Measurements from ENCODE around the gene DNAJC5G. TPM values are rescaled to one million over a fixed set of nuclear protein-coding genes. Genes with fewer than 3 reads are reported as not detected.

Gene DNAJC5G
- total RNA-seq, 1 donor from 2014 or later, result not detected

GRCh38 chr2:27241761-27242613 is 33.2 kb upstream of the DNAJC5G start:
- Mint-ChIP-seq H3K36me3 (ENCODE audit: low read depth) (peaks cover 9% of the 10 kb centered on the region), H3K27ac (ENCODE audit: unreplicated experiment) (no peak overlapping the region), H3K4me1 (no peaks in the 10 kb centered on the region), H3K4me3 (no peak overlapping the region), H3K27me3 (ENCODE audit: low read depth) (no peaks in the 10 kb centered on the region), H3K9me3 (no peaks in the 10 kb centered on the region)
- TF ChIP-seq, protein P1, sequence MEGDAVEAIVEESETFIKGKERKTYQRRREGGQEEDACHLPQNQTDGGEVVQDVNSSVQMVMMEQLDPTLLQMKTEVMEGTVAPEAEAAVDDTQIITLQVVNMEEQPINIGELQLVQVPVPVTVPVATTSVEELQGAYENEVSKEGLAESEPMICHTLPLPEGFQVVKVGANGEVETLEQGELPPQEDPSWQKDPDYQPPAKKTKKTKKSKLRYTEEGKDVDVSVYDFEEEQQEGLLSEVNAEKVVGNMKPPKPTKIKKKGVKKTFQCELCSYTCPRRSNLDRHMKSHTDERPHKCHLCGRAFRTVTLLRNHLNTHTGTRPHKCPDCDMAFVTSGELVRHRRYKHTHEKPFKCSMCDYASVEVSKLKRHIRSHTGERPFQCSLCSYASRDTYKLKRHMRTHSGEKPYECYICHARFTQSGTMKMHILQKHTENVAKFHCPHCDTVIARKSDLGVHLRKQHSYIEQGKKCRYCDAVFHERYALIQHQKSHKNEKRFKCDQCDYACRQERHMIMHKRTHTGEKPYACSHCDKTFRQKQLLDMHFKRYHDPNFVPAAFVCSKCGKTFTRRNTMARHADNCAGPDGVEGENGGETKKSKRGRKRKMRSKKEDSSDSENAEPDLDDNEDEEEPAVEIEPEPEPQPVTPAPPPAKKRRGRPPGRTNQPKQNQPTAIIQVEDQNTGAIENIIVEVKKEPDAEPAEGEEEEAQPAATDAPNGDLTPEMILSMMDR (conservative IDR thresholded peaks at IDR 0.05), result no peak
- no peak for DNase-seq (ENCODE audit: low read depth, low spot score)

DNA sequence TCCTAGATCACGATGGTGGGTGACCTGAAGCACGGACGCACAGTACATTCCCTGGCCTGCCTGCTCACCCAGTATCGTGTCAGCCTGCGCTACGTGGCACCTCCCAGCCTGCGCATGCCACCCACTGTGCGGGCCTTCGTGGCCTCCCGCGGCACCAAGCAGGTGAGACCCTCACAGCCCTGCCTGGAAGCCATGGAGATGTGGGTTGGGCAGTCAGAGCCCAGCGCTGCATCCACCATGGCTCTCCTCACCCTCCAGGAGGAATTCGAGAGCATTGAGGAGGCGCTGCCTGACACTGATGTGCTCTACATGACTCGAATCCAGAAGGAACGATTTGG is 32.6 kb upstream of the DNAJC5G start:
- Mint-ChIP-seq H3K4me1 (no peaks in the 10 kb centered on the region), H3K9me3 (no peaks in the 10 kb centered on the region), H3K27me3 (ENCODE audit: low read depth) (peaks cover 2% of the 10 kb centered on the region), H3K36me3 (ENCODE audit: low read depth) (peaks cover 9% of the 10 kb centered on the region), H3K27ac (ENCODE audit: unreplicated experiment) (no peak overlapping the region), H3K4me3 (no peak overlapping the region)
- TF ChIP-seq, protein P1 (conservative IDR thresholded peaks at IDR 0.05), result no peak
- DNase-seq (ENCODE audit: low read depth, low spot score), result no peak

DNA sequence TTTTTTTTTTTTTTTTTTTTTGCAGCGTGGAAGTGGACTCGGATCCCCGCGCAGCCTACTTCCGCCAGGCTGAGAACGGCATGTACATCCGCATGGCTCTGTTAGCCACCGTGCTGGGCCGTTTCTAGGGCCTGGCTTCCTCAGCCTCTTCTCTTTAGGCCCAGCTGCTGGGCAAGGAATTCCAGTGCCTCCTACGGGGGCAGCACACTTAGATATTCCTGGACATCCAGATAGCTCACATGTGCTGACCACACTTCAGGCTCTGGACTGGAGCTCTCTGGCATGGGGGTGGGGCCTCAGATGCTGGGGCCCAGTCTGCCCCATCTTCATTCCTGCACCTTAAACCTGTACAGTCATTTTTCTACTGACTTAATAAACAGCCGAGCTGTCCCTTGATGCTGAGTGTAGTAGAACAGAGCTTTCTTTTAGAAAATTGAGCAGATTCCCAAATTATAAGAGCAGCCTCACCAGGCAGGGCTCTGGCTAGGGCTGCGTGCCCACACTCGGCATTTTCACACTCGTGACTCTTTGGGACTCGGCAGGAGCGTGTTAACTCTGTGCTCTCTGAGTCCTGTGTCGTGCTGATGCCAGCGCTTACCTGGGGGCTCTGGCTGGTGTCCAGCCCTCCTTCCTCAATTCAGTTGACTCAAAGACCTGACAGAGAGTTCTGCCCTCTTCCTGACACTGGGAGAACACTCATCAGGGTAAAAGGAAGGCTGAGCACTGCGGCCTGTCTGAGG is 31.7 kb upstream of the DNAJC5G start:
- DNase-seq (ENCODE audit: low read depth, low spot score), result no peak

DNA sequence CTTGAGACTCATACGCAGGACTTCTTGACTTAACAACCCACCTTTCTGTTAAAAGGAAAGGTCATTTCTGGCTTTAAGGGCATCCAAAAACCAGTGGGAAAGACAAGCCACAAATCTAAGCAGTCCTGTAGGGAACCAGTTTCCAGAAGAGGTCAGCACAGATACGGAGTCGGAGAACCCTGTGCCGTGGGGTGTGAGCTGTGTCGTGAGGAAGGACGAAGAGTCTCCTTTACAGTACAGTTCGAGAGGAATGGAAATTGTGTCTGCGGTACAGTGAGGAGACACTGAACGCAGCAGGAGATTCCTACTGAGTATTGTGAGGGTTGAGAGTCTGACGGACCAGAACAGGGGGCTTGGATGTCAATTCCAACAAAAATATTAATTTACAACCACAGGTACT is 30.1 kb upstream of the DNAJC5G start:
- DNase-seq (ENCODE audit: low read depth, low spot score), result no peak
- H3K36me3 Mint-ChIP-seq (ENCODE audit: low read depth), result peaks cover 7% of the 10 kb centered on the region
- no peak overlapping the region for H3K4me3 Mint-ChIP-seq
- H3K4me1 Mint-ChIP-seq, result no peaks in the 10 kb centered on the region
- H3K9me3 Mint-ChIP-seq, result no peaks in the 10 kb centered on the region
- H3K27me3 Mint-ChIP-seq (ENCODE audit: low read depth), result peaks cover 5% of the 10 kb centered on the region
- H3K27ac Mint-ChIP-seq (ENCODE audit: unreplicated experiment), result no peak overlapping the region
- TF ChIP-seq, protein P1 (conservative IDR thresholded peaks at IDR 0.05), result no peak

More for the DNA sequence above, 31.7 kb upstream of the DNAJC5G start:
- Mint-ChIP-seq H3K27ac (ENCODE audit: unreplicated experiment) (no peak overlapping the region), H3K9me3 (no peaks in the 10 kb centered on the region), H3K4me3 (no peak overlapping the region), H3K36me3 (ENCODE audit: low read depth) (peaks cover 9% of the 10 kb centered on the region), H3K27me3 (ENCODE audit: low read depth) (peaks cover 5% of the 10 kb centered on the region), H3K4me1 (no peaks in the 10 kb centered on the region)
- TF ChIP-seq, protein P1 (conservative IDR thresholded peaks at IDR 0.05), result no peak

DNA sequence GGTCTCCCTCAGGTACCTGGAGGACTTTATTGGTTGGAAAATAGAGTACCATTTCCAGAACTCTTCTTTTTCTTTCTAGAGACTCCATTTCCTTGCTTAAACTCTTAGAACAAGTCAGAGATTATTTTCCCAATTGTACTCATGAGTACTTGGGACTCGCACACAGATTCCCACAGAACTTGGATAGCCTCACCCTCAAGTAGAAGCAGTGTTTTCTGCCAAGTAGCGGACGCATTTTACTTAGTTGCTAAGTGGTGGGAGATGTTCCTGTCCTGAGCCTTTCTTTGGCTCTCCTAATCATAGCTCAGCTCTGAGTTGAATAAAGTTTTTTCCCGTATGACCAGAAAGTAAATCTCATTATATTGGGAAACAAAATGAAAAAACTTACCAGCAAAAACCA is 29.6 kb upstream of the DNAJC5G start:
- H3K4me3 Mint-ChIP-seq, result no peak overlapping the region
- no peak for DNase-seq (ENCODE audit: low read depth, low spot score)
- H3K4me1 Mint-ChIP-seq, result no peaks in the 10 kb centered on the region
- H3K9me3 Mint-ChIP-seq, result no peaks in the 10 kb centered on the region
- peaks cover 5% of the 10 kb centered on the region for H3K27me3 Mint-ChIP-seq (ENCODE audit: low read depth)
- TF ChIP-seq, protein P1 (conservative IDR thresholded peaks at IDR 0.05), result no peak
- no peak overlapping the region for H3K27ac Mint-ChIP-seq (ENCODE audit: unreplicated experiment)
- peaks cover 4% of the 10 kb centered on the region for H3K36me3 Mint-ChIP-seq (ENCODE audit: low read depth)

Data from neural crest cell (in vitro differentiated cells).